ENCODE measurements around the gene RAPGEF2.

The RAPGEF2 gene

DNA sequence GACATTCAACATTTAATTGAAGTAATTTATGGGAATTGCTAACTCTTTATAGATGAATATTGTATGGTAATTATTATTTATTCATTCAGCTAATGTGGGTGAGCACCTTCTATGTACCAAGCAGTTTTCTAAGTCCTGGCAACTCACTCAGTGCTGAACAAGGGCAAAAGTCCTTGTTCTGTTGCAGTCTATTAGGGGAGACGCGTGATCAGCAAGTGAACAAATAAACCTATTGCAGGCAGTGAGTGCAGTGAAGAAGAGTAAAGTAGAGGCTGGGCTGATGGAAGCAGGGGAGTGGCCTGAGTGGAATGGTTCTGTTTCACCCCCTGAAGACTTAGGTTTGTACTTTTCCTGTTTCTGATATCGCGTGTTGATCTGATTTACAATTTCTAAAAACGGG is 214.3 kb downstream of the RAPGEF2 start:
- no peak for TF ChIP-seq Cebpa-rat (IDR thresholded peaks at IDR 0.05)
- H3K27ac ChIP-seq = no peak overlapping the region
- H3K9ac ChIP-seq = no peak overlapping the region
- peaks cover 0 to 80% (median 0%) of the 10 kb centered on the region in 11 experiments; a peak in 3 of 22 replicates for H4K20me1 ChIP-seq
- no peaks in the 10 kb centered on the region for H3K4me1 ChIP-seq
- peaks cover 0 to 10% (median 0%) of the 10 kb centered on the region in 11 experiments; a peak in 7 of 22 replicates for H3K9me3 ChIP-seq (replicated peaks in 1 of 11)
- H3K4me2 ChIP-seq = no peak overlapping the region
- H3K4me3 ChIP-seq = no peak overlapping the region
- H3K36me3 ChIP-seq = peaks cover 34 to 92% (median 55%) of the 10 kb centered on the region in 11 experiments
- H3K27me3 ChIP-seq = no peaks in the 10 kb centered on the region

DNA sequence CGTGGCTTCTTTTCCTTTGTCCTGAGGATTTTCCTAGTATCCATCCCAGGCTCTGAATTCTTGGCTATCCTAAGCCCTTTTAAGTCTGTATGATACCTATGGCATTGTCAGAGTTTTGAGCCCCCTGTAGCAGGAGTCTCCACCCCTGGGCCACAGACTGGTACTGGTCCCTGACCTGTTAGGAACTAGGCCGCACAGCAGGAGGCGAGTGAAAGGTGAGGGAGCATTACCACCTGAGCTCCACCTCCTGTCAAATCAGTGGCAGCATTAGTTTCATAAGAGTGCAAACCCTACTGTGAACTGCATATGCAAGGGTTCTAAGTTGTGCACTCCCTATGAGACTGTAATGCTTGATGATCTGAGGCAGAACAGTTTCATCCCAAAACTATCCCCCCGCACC is 216.1 kb downstream of the RAPGEF2 start:
- Histone ChIP-seq H3K27me3 (no peaks in the 10 kb centered on the region), H3K9ac (no peak overlapping the region), H3K9me3 (replicated peaks in 1 of 11) (peaks cover 0 to 16% (median 5%) of the 10 kb centered on the region in 11 experiments; a peak in 9 of 22 replicates), H3K36me3 (peaks cover 50 to 97% (median 70%) of the 10 kb centered on the region in 11 experiments), H3K4me1 (no peaks in the 10 kb centered on the region), H4K20me1 (peaks cover 0 to 65% (median 0%) of the 10 kb centered on the region in 11 experiments; a peak in 3 of 22 replicates), H3K4me3 (no peak overlapping the region), H3K4me2 (no peak overlapping the region), H3K27ac (no peak overlapping the region)
- TF ChIP-seq Cebpa-rat (IDR thresholded peaks at IDR 0.05) = no peak

DNA sequence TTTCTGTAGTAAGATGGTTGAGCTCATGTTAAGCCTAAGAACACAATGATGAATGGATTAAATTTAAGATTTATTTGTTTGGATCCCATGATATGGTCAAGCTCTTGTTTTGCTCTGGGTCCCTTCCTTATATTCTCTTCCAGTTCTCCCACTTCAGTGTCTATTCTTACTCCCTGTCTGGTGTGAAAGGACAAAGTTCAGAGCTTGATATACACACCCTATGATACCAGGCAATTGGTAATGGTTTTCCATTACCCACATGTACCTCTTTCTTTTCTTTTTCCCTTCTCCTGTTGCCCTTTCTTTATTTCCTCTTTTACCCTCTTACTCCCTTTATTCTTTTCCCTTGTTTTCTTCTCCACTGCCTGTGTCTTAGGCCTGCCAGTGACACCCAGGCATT is 223.6 kb downstream of the RAPGEF2 start:
- peaks cover 31 to 77% (median 51%) of the 10 kb centered on the region in 11 experiments for H3K36me3 ChIP-seq
- H3K4me3 ChIP-seq = no peak overlapping the region
- H4K20me1 ChIP-seq = peaks cover 0 to 17% (median 0%) of the 10 kb centered on the region in 11 experiments; a peak in 1 of 22 replicates
- no peaks in the 10 kb centered on the region for H3K27me3 ChIP-seq
- TF ChIP-seq Cebpa-rat (IDR thresholded peaks at IDR 0.05) = no peak
- H3K4me1 ChIP-seq = no peaks in the 10 kb centered on the region
- no peak overlapping the region for H3K9ac ChIP-seq
- H3K4me2 ChIP-seq = no peak overlapping the region
- peaks cover 0 to 10% (median 4%) of the 10 kb centered on the region in 11 experiments; a peak in 6 of 22 replicates for H3K9me3 ChIP-seq (replicated peaks in 1 of 11)
- H3K27ac ChIP-seq = no peak overlapping the region

DNA sequence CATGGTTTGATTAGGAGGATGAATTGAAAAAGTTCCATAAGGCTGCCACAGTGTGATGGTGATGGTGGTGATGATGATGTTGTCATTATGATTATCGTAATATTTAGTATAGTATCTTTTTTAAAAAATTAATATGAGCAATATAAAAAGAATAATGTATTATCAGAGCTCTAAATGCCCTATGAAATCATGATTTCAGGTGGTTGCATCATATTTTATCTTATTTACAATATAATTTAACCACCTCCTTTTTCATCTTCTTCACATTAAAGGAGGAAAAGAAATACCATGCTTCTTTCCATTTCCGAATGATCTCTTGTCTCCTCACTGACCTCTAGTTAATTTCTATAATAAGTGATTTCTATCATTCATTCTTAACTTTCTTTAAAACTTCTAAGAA is 225.9 kb downstream of the RAPGEF2 start:
- Histone ChIP-seq H3K9ac (no peak overlapping the region), H3K4me3 (no peak overlapping the region), H3K4me2 (no peak overlapping the region), H3K27me3 (no peaks in the 10 kb centered on the region), H3K36me3 (peaks cover 29 to 77% (median 50%) of the 10 kb centered on the region in 11 experiments), H3K9me3 (replicated peaks in 1 of 11) (no peaks in the 10 kb centered on the region), H3K4me1 (no peaks in the 10 kb centered on the region), H4K20me1 (peaks cover 0 to 16% (median 0%) of the 10 kb centered on the region in 11 experiments; a peak in 2 of 22 replicates), H3K27ac (no peak overlapping the region)
- no peak for TF ChIP-seq Cebpa-rat (IDR thresholded peaks at IDR 0.05)

DNA sequence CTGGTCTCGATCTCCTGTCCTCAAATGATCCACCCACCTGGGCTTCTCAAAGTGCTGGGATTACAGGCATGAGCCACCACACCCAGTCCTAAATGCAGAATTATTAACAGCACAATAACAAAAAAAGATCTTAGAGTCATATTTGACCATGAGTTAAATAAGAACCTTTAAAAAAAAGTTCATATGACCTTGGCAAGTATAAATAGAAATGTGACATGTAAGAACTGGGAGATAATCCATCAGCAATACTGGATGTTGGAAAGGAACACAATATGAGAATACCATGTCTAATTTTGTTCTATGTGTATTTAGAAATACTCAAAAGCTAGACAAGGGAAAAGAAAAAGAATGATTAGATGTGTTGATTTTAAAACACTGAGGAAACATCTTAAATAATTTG is 231.6 kb downstream of the RAPGEF2 start:
- no peak for TF ChIP-seq Cebpa-rat (IDR thresholded peaks at IDR 0.05)
- H3K9me3 ChIP-seq (replicated peaks in 1 of 11) = no peaks in the 10 kb centered on the region
- peaks cover 0 to 24% (median 0%) of the 10 kb centered on the region in 11 experiments; a peak in 2 of 22 replicates for H4K20me1 ChIP-seq
- no peak overlapping the region for H3K9ac ChIP-seq
- peaks cover 50 to 100% (median 79%) of the 10 kb centered on the region in 11 experiments for H3K36me3 ChIP-seq
- H3K4me1 ChIP-seq = no peaks in the 10 kb centered on the region
- H3K4me3 ChIP-seq = no peak overlapping the region
- H3K27ac ChIP-seq = no peak overlapping the region
- H3K27me3 ChIP-seq = no peaks in the 10 kb centered on the region
- no peak overlapping the region for H3K4me2 ChIP-seq

DNA sequence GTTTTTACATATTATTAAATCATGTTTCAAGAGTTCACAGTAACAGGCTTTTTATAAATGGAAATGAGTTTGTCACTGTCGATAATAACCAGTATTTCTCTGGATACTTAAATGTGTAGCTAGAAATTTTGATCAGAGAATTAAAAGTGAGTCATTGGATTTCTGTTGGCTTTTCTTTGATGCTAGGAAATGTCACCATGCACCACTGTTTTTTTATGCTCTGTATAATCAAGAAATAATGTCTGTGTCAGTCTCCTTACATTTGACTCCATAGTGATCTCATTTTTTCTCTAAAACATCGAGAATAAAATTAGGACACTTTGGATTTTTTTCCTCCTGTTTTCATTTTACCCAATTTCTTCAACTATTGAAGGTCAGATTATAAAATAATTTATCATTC is 234.2 kb downstream of the RAPGEF2 start:
- no peak overlapping the region for H3K27ac ChIP-seq
- TF ChIP-seq Cebpa-rat (IDR thresholded peaks at IDR 0.05) = no peak
- peaks cover 0 to 4% (median 0%) of the 10 kb centered on the region in 11 experiments; a peak in 2 of 22 replicates for H3K9me3 ChIP-seq (replicated peaks in 1 of 11)
- peaks cover 0 to 7% (median 0%) of the 10 kb centered on the region in 10 experiments; a peak in 3 of 20 replicates for H3K4me1 ChIP-seq
- H3K4me2 ChIP-seq = no peak overlapping the region
- no peaks in the 10 kb centered on the region for H3K27me3 ChIP-seq
- H4K20me1 ChIP-seq = peaks cover 0 to 24% (median 0%) of the 10 kb centered on the region in 11 experiments; a peak in 2 of 22 replicates
- no peak overlapping the region for H3K9ac ChIP-seq
- H3K36me3 ChIP-seq = peaks cover 62 to 100% (median 79%) of the 10 kb centered on the region in 11 experiments
- H3K4me3 ChIP-seq = no peak overlapping the region

DNA sequence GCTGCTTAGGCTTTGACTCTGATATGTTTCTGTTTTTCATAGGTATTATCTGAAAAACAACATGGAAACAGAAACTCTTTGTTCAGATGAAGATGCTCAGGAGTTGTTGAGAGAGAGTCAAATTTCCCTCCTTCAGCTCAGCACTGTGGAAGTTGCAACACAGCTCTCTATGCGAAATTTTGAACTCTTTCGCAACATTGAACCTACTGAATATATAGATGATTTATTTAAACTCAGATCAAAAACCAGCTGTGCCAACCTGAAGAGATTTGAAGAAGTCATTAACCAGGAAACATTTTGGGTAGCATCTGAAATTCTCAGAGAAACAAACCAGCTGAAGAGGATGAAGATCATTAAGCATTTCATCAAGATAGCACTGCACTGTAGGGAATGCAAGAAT is 238.6 kb downstream of the RAPGEF2 start:
- Histone ChIP-seq H3K36me3 (peaks cover 72 to 100% (median 85%) of the 10 kb centered on the region in 11 experiments), H3K9ac (no peak overlapping the region), H3K27me3 (no peaks in the 10 kb centered on the region), H3K9me3 (replicated peaks in 1 of 11) (peaks cover 0 to 13% (median under 1%) of the 10 kb centered on the region in 11 experiments; a peak in 9 of 22 replicates), H3K4me1 (peaks cover 0 to 14% (median 2%) of the 10 kb centered on the region in 10 experiments; a peak in 7 of 20 replicates), H3K27ac (no peak overlapping the region), H3K4me3 (no peak overlapping the region), H4K20me1 (peaks cover 0 to 21% (median 0%) of the 10 kb centered on the region in 11 experiments; a peak in 2 of 22 replicates), H3K4me2 (peak overlapping the region in 2 of 11 experiments; percentile 10 to 16; a peak in 1 of 22 replicates)
- TF ChIP-seq Cebpa-rat (IDR thresholded peaks at IDR 0.05) = peak in 6 of 11 experiments; percentile 22 to 80 (median 58); a peak in 7 of 22 replicates

DNA sequence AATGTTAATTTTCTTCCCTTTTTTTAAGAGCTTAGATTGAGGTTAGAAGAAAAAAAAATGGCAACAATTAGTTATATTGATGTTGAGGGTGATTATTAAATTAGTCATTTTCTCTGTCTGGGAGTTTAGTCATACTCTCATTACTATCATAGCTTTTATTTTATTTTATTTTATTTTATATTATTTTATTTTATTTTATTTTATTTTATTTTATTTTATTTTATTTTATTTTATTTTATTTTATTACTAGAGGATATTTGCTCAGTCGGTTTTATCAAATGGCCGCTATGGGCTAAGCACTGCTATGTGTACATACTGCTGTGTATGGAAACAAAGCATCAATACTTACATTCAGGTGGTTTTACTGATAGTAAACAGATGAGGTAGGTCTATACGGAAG is 239.5 kb downstream of the RAPGEF2 start:
- Histone ChIP-seq H3K27me3 (no peaks in the 10 kb centered on the region), H3K36me3 (peaks cover 81 to 100% (median 93%) of the 10 kb centered on the region in 11 experiments), H3K4me3 (no peak overlapping the region), H4K20me1 (peaks cover 0 to 17% (median 0%) of the 10 kb centered on the region in 11 experiments; a peak in 2 of 22 replicates), H3K4me2 (no peak overlapping the region), H3K27ac (no peak overlapping the region), H3K9me3 (replicated peaks in 1 of 11) (peaks cover 0 to 13% (median 4%) of the 10 kb centered on the region in 11 experiments; a peak in 9 of 22 replicates), H3K9ac (no peak overlapping the region), H3K4me1 (peaks cover 0 to 14% (median 2%) of the 10 kb centered on the region in 10 experiments; a peak in 7 of 20 replicates)
- no peak for TF ChIP-seq Cebpa-rat (IDR thresholded peaks at IDR 0.05)

DNA sequence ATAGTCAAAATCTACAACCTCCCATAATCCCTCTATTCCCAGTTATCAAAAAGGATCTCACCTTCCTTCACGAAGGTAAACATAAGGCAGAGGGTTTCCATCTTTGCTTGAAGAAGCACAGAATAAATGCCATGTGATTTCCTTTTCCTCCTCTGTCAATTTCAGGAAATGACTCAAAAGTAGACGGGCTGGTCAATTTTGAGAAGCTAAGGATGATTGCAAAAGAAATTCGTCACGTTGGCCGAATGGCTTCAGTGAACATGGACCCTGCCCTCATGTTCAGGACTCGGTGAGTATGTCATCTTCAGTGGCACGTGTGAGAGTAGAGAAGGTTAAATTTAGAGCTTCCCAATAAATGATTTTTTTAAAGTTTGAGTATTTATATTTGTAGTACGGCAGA is 240.2 kb downstream of the RAPGEF2 start:
- H3K27ac ChIP-seq = no peak overlapping the region
- no peak overlapping the region for H3K9ac ChIP-seq
- peaks cover 84 to 100% (median 96%) of the 10 kb centered on the region in 11 experiments for H3K36me3 ChIP-seq
- H4K20me1 ChIP-seq = peaks cover 0 to 13% (median 0%) of the 10 kb centered on the region in 11 experiments; a peak in 2 of 22 replicates
- H3K4me2 ChIP-seq = peak overlapping the region in 1 of 11 experiments; percentile 24; a peak in 2 of 22 replicates
- no peak overlapping the region for H3K4me3 ChIP-seq
- H3K27me3 ChIP-seq = no peaks in the 10 kb centered on the region
- peaks cover 0 to 13% (median 4%) of the 10 kb centered on the region in 11 experiments; a peak in 9 of 22 replicates for H3K9me3 ChIP-seq (replicated peaks in 1 of 11)
- peaks cover 0 to 14% (median 4%) of the 10 kb centered on the region in 10 experiments; a peak in 9 of 20 replicates for H3K4me1 ChIP-seq
- no peak for TF ChIP-seq Cebpa-rat (IDR thresholded peaks at IDR 0.05)
